Activated naive CD8-positive, alpha-beta T cell (primary cell): ENCODE data around the gene MKRN3.

ENCODE experiments used
- H3K27ac Mint-ChIP-seq: one replicate; pipeline ENCODE4 v1.8.0; 2021; ENCODE audit warnings: mixed read lengths
- H3K27me3 Mint-ChIP-seq: one replicate; pipeline ENCODE4 v1.8.0; 2021; ENCODE audit warnings: mixed read lengths
- H3K36me3 Mint-ChIP-seq: one replicate; pipeline ENCODE4 v1.8.0; 2021; ENCODE audit warnings: mixed read lengths
- H3K4me1 Mint-ChIP-seq: one replicate; pipeline ENCODE4 v1.8.0; 2021; ENCODE audit warnings: low read depth, mixed read lengths
- H3K4me3 Mint-ChIP-seq: one replicate; pipeline ENCODE4 v1.8.0; 2021; ENCODE audit warnings: mild to moderate bottlenecking, mixed read lengths
- H3K9me3 Mint-ChIP-seq: one replicate; pipeline ENCODE4 v1.8.0; 2021; ENCODE audit warnings: low read depth, mixed read lengths

MKRN3 gene

GRCh38 chr15:23616536-23616935, 51.1 kb downstream of the MKRN3 start:
- peaks cover 9% of the 10 kb centered on the region for H3K9me3 Mint-ChIP-seq
- peaks cover 4% of the 10 kb centered on the region for H3K27me3 Mint-ChIP-seq
- no peaks in the 10 kb centered on the region for H3K4me1 Mint-ChIP-seq
- peaks cover 3% of the 10 kb centered on the region for H3K36me3 Mint-ChIP-seq
- H3K27ac Mint-ChIP-seq: no peak overlapping the region
- H3K4me3 Mint-ChIP-seq: no peak overlapping the region
